PC-3 (cell line): Measurements from ENCODE around the gene RPL19.

Experiments used
- EZH2 ChIP-seq: fragments of 300-600 bp; sonication (generic); IDR thresholded peaks from one replicate; pipeline ENCODE4 v1.6.1; 2017; ENCODE audit warnings: antibody characterized with exemption, mild to moderate bottlenecking, low read length; ENCODE audit not compliant: unreplicated experiment
- EZH2phosphoT487 ChIP-seq: fragments of 300-600 bp; sonication (generic); IDR thresholded peaks from 2 replicates; pipeline ENCODE4 v1.6.1; 2018; ENCODE audit warnings: mild to moderate bottlenecking, antibody characterized with exemption, low read length, borderline replicate concordance
- TF ChIP-seq, protein P1 (sequence below): fragments of 300-600 bp; sonication (generic); conservative IDR thresholded peaks from 2 replicates; pipeline ENCODE4 v1.5.1; 2017; ENCODE audit warnings: antibody characterized with exemption, low read depth, mild to moderate bottlenecking, low read length

DNA sequence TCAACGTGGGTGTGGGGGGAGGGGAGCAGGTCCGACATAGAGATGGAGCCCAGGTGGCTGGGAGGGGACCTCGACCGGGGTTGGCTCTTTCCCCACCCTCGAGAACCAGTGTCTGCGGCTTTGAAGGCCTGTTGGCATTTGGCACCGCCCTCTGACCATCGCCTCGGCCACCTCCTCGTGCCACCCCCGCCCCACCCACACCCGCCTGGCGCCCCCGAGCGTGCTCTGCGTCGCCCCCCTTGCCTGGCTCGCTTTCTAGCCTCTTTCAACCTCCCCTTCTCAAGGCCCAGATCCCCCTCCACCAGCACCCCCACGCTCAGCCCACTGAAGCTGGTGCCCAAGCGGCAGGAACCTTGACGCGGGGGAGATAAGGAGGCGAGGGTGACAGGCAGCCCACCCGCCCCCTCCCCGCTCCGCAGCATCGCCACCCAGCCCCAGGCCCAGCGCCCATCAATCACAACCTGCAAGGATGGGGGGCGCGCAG is 3.2 kb upstream of the RPL19 start:
- TF ChIP-seq, protein P1, sequence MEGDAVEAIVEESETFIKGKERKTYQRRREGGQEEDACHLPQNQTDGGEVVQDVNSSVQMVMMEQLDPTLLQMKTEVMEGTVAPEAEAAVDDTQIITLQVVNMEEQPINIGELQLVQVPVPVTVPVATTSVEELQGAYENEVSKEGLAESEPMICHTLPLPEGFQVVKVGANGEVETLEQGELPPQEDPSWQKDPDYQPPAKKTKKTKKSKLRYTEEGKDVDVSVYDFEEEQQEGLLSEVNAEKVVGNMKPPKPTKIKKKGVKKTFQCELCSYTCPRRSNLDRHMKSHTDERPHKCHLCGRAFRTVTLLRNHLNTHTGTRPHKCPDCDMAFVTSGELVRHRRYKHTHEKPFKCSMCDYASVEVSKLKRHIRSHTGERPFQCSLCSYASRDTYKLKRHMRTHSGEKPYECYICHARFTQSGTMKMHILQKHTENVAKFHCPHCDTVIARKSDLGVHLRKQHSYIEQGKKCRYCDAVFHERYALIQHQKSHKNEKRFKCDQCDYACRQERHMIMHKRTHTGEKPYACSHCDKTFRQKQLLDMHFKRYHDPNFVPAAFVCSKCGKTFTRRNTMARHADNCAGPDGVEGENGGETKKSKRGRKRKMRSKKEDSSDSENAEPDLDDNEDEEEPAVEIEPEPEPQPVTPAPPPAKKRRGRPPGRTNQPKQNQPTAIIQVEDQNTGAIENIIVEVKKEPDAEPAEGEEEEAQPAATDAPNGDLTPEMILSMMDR, result no peak
- TF ChIP-seq EZH2, result no peak
- no peak for TF ChIP-seq EZH2phosphoT487
